ENCODE results near the gene SP7.
"Not testable (repeated sequence)": the region's sequence is repeated elsewhere in the genome, so short reads cannot be mapped to it uniquely, and the experiment has no call there.

SP7 gene

GRCh38 chr12:53313996-53314395, 22.2 kb downstream of the SP7 start:
- DNase-seq, result no peak

GRCh38 chr12:53308276-53308675, 27.9 kb downstream of the SP7 start:
- DNase-seq, result no peak

GRCh38 chr12:53306826-53307225, 29.3 kb downstream of the SP7 start:
- no peak for DNase-seq

- DNase-seq, result no peak
Measured at GRCh38 chr12:53302903-53303302, 33.3 kb downstream of the SP7 start.

GRCh38 chr12:53300187-53300586, 36.0 kb downstream of the SP7 start:
- DNase-seq, result peak; percentile 8

GRCh38 chr12:53299454-53300180, 36.5 kb downstream of the SP7 start, which contains the start of gene MYG1:
Gene MYG1, plus strand, starts transcription at chr12:53299695. Its CDS starts 43 bp downstream, at chr12:53299738.
- DNase-seq, result peak; percentile 92

GRCh38 chr12:53299101-53299453, 37.1 kb downstream of the SP7 start:
- DNase-seq, result peak; percentile 79

- no peak for DNase-seq
Measured at GRCh38 chr12:53298164-53298563, 38.0 kb downstream of the SP7 start.

GRCh38 chr12:53297106-53297505, 39.0 kb downstream of the SP7 start:
- not testable (repeated sequence) for DNase-seq

- peak; percentile 26 for DNase-seq
Measured at GRCh38 chr12:53295891-53296219, 40.3 kb downstream of the SP7 start.

- DNase-seq, result peak; percentile 88
Measured at GRCh38 chr12:53295070-53295890, 40.9 kb downstream of the SP7 start, which contains the start of gene PFDN5. Gene PFDN5, plus strand, starts transcription at chr12:53295542. Its CDS starts 26 bp downstream, at chr12:53295568.

- no peak for DNase-seq
Measured at GRCh38 chr12:53292426-53292825, 43.7 kb downstream of the SP7 start.

GRCh38 chr12:53290661-53291060, 45.5 kb downstream of the SP7 start:
- DNase-seq, result no peak

- no peak for DNase-seq
Measured at GRCh38 chr12:53289891-53290290, 46.3 kb downstream of the SP7 start.

GRCh38 chr12:53288322-53288721, 47.8 kb downstream of the SP7 start:
- DNase-seq, result no peak

GRCh38 chr12:53287741-53288216, 48.4 kb downstream of the SP7 start:
- peak; percentile 75 for DNase-seq

GRCh38 chr12:53286448-53286847, 49.7 kb downstream of the SP7 start:
- DNase-seq, result no peak

- no peak for DNase-seq
Measured at GRCh38 chr12:53279888-53280498, 56.2 kb downstream of the SP7 start.

- no peak for DNase-seq
Measured at GRCh38 chr12:53279283-53279869, 56.8 kb downstream of the SP7 start.

- DNase-seq, result no peak
Measured at GRCh38 chr12:53277981-53278380, 58.2 kb downstream of the SP7 start.

Data from hematopoietic multipotent progenitor cell treated with erythropoietin and hydrocortisone succinate and interleukin-3 and kit ligand, for 8 days (in vitro differentiated cells).